Endodermal cell (in vitro differentiated cells): ENCODE measurements around the gene CCDC73. TPM values are rescaled to one million over a fixed set of nuclear protein-coding genes. Genes with fewer than 3 reads are reported as not detected.

Source experiments
- DNase-seq: peaks from one replicate; pipeline ENCODE4 v3.0.0-alpha.2; 2017
- H3K27ac ChIP-seq: 2 replicates; pipeline ENCODE4 v1.5.1; 2013; ENCODE audit warnings: mild to moderate bottlenecking, low read depth, low read length, moderate library complexity
- H3K27me3 ChIP-seq: 2 replicates; pipeline ENCODE4 v1.6.1; 2013; ENCODE audit warnings: mild to moderate bottlenecking, low read length, moderate library complexity; ENCODE audit not compliant: insufficient read depth, control insufficient read depth, poor library complexity, severe bottlenecking
- H3K36me3 ChIP-seq: 2 replicates; pipeline ENCODE4 v1.7.0; 2013; ENCODE audit warnings: mild to moderate bottlenecking, low read length, moderate library complexity; ENCODE audit not compliant: control insufficient read depth, insufficient read depth
- H3K4me1 ChIP-seq: one replicate; pipeline ENCODE4 v1.7.0; 2013; ENCODE audit warnings: low read length; ENCODE audit not compliant: control insufficient read depth, insufficient read depth
- H3K4me3 ChIP-seq: 2 replicates; pipeline ENCODE4 v1.5.1; 2013; ENCODE audit warnings: mild to moderate bottlenecking, low read length, moderate library complexity
- H3K9ac ChIP-seq: 2 replicates; pipeline ENCODE4 v1.6.1; 2013; ENCODE audit warnings: mild to moderate bottlenecking, low read length, moderate library complexity; ENCODE audit not compliant: poor library complexity, severe bottlenecking; ENCODE audit errors: extremely low read depth
- H3K9me3 ChIP-seq: 2 replicates; pipeline ENCODE4 v1.6.1; 2013; ENCODE audit warnings: mild to moderate bottlenecking, low read length, moderate library complexity; ENCODE audit not compliant: control insufficient read depth
- H3K27ac Mint-ChIP-seq: 2 replicates; pipeline ENCODE4 v1.8.0; 2020; ENCODE audit warnings: mixed read lengths
- H3K27me3 Mint-ChIP-seq: 2 replicates; pipeline ENCODE4 v1.8.0; 2021; ENCODE audit warnings: mild to moderate bottlenecking, mixed read lengths; ENCODE audit not compliant: insufficient read depth
- H3K36me3 Mint-ChIP-seq: 2 replicates; pipeline ENCODE4 v1.8.0; 2020; ENCODE audit warnings: low read depth, mixed read lengths
- H3K4me1 Mint-ChIP-seq: 2 replicates; pipeline ENCODE4 v1.8.0; 2020; ENCODE audit warnings: mixed read lengths
- H3K4me3 Mint-ChIP-seq: 2 replicates; pipeline ENCODE4 v1.8.0; 2020; ENCODE audit warnings: mild to moderate bottlenecking, moderate library complexity, mixed read lengths
- H3K9me3 Mint-ChIP-seq: 2 replicates; pipeline ENCODE4 v1.8.0; 2020; ENCODE audit warnings: mild to moderate bottlenecking, mixed read lengths
- WGBS, 2 experiments: methylation state at CpG; one replicate each; pipeline versions ENCODE4 v1.1.5 to v1.1.7; 2013; ENCODE audit warnings: missing lambda C conversion rate in 2 of 2, mixed read lengths in 1 of 2; ENCODE audit not compliant: insufficient coverage in 1 of 2, insufficient read length in 1 of 2; 5-methylcytosine and 5-hydroxymethylcytosine counted together
- total RNA-seq, 2 donors: library from RNA; stranded (reverse); fragmentation: NEBNext Ultra II Directional in 1 of 2; extraction: Animal tissue kit (Norgen Biotek cat#: 25700) in 1 of 2; gene quantifications; 2 replicates in 1 of 2; 3 replicates in 1 of 2; pipeline ENCODE4 v1.2.1, GENCODE V29; 2021
- TF ChIP-seq, protein P1 (sequence below): fragments of 200-600 bp; sonication (generic); conservative IDR thresholded peaks from 2 replicates; pipeline ENCODE4 v1.5.0; 2021; ENCODE audit warnings: antibody characterized with exemption, mild to moderate bottlenecking

Gene CCDC73
- total RNA-seq, 2 donors from 2014 or later, result not detected

DNA sequence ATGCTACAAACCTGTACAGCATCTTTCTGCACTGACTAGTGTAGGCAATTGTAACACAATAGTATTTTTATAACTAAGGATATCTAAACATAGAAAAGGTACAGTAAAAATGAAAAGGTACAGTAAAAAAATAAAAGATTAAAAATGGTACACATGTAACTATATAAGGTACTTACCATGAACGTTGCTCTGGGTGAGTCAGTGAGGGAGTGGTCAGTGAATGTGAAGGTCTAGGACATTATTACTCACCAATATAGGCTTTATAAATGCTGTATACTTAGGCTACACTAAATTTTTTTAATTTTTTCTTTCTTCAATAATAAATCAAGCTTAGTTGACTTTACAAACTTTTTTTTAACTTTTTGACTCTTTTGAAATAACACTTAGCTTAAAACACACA, 150.9 kb downstream of the CCDC73 start:
- H3K9me3 Mint-ChIP-seq, result no peaks in the 10 kb centered on the region
- H3K27ac ChIP-seq, result no peak overlapping the region
- H3K36me3 ChIP-seq, result no peaks in the 10 kb centered on the region
- no peaks in the 10 kb centered on the region for H3K36me3 Mint-ChIP-seq
- no peak overlapping the region for H3K4me3 Mint-ChIP-seq
- TF ChIP-seq, protein P1, sequence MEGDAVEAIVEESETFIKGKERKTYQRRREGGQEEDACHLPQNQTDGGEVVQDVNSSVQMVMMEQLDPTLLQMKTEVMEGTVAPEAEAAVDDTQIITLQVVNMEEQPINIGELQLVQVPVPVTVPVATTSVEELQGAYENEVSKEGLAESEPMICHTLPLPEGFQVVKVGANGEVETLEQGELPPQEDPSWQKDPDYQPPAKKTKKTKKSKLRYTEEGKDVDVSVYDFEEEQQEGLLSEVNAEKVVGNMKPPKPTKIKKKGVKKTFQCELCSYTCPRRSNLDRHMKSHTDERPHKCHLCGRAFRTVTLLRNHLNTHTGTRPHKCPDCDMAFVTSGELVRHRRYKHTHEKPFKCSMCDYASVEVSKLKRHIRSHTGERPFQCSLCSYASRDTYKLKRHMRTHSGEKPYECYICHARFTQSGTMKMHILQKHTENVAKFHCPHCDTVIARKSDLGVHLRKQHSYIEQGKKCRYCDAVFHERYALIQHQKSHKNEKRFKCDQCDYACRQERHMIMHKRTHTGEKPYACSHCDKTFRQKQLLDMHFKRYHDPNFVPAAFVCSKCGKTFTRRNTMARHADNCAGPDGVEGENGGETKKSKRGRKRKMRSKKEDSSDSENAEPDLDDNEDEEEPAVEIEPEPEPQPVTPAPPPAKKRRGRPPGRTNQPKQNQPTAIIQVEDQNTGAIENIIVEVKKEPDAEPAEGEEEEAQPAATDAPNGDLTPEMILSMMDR, result no peak
- H3K27me3 ChIP-seq, result no peaks in the 10 kb centered on the region
- no peaks in the 10 kb centered on the region for H3K27me3 Mint-ChIP-seq
- WGBS, 2 experiments, result no CpG with 5 or more reads among the region's 1 CpG
- no peak overlapping the region for H3K27ac Mint-ChIP-seq
- H3K4me1 Mint-ChIP-seq, result no peaks in the 10 kb centered on the region
- H3K4me1 ChIP-seq, result no peaks in the 10 kb centered on the region
- no peaks in the 10 kb centered on the region for H3K9me3 ChIP-seq
- DNase-seq, result no peak
- H3K9ac ChIP-seq, result no peak overlapping the region
- H3K4me3 ChIP-seq, result no peak overlapping the region

DNA sequence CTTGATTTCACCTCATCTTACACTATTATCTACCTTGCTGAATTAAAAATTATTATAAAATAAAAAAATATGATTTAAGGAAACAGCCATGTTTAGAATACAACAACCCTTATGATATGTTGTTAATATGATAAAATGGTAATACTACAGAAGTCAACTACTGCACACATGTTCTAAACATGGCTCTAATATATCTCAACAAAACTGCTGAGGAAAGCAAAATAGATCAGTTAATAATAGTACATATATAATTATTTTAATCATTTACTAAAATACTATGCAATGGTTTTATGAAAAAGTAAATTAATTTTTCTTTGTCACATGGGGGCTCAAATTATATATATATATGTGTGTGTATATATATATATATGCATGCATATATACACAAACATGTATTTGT, 153.1 kb downstream of the CCDC73 start:
- Mint-ChIP-seq H3K4me3 (no peak overlapping the region), H3K27ac (no peak overlapping the region), H3K4me1 (no peaks in the 10 kb centered on the region), H3K36me3 (no peaks in the 10 kb centered on the region), H3K27me3 (no peaks in the 10 kb centered on the region), H3K9me3 (no peaks in the 10 kb centered on the region)
- DNase-seq, result no peak
- H3K4me3 ChIP-seq, result no peak overlapping the region
- H3K27me3 ChIP-seq, result no peaks in the 10 kb centered on the region
- no peak overlapping the region for H3K27ac ChIP-seq
- H3K9ac ChIP-seq, result no peak overlapping the region
- no peaks in the 10 kb centered on the region for H3K9me3 ChIP-seq
- TF ChIP-seq, protein P1, result no peak
- H3K4me1 ChIP-seq, result no peaks in the 10 kb centered on the region
- H3K36me3 ChIP-seq, result no peaks in the 10 kb centered on the region

DNA sequence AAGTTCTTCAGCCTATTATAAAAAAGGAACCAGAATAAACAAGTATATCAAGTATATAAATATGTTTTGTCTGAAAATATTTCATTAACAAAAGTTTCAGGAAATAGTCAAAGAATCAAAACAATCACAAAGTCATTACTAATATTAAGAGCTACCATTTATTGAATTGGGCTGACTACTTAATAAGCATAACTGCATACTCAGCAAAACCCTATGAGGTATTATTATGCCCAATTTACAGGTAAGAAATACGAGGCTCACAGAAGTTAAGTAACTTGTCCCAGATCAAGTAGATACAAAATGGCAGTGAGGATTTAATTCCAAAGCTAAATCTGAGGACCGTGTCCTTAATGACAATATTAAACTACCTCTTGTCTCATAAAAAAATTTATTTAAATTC, 158.6 kb downstream of the CCDC73 start:
- no peak overlapping the region for H3K27ac Mint-ChIP-seq
- Histone ChIP-seq H3K9ac (no peak overlapping the region), H3K27ac (no peak overlapping the region), H3K4me3 (no peak overlapping the region), H3K4me1 (no peaks in the 10 kb centered on the region), H3K9me3 (no peaks in the 10 kb centered on the region), H3K36me3 (no peaks in the 10 kb centered on the region), H3K27me3 (no peaks in the 10 kb centered on the region)
- H3K27me3 Mint-ChIP-seq, result no peaks in the 10 kb centered on the region
- no peak overlapping the region for H3K4me3 Mint-ChIP-seq
- 90% methylated on average over 2 of the region's 2 CpGs; no CpG with 5 or more reads in 1 of the 2 experiments for WGBS, 2 experiments
- no peak for DNase-seq
- H3K4me1 Mint-ChIP-seq, result no peaks in the 10 kb centered on the region
- TF ChIP-seq, protein P1, result no peak
- no peaks in the 10 kb centered on the region for H3K36me3 Mint-ChIP-seq
- no peaks in the 10 kb centered on the region for H3K9me3 Mint-ChIP-seq
